Keratinocyte (primary cell): ENCODE data around the gene PNLDC1. TPM values are rescaled to one million over a fixed set of nuclear protein-coding genes. Genes with fewer than 3 reads are reported as not detected.
"Not testable (repeated sequence)": the region's sequence is repeated elsewhere in the genome, so short reads cannot be mapped to it uniquely, and the experiment has no call there.

Source experiments
- DNase-seq: peaks from one replicate; pipeline ENCODE4 v3.0.0-alpha.2; 2011; ENCODE audit warnings: low read depth, missing footprints, low spot score
- FAIRE-seq: peaks from 2 replicates; lab custom pipeline; 2011; peaks lifted over from hg19 to GRCh38; lab: Jason Lieb, UNC
- H2AFZ ChIP-seq: 2 replicates; pipeline ENCODE4 v1.6.0; 2012; ENCODE audit warnings: low read length, control low read depth, inconsistent platforms; ENCODE audit not compliant: control insufficient read depth
- H3K27ac ChIP-seq: 2 replicates; pipeline ENCODE4 v1.5.1; 2011; ENCODE audit warnings: low read length; ENCODE audit not compliant: control insufficient read depth, insufficient read depth
- H3K27me3 ChIP-seq: 3 replicates; pipeline ENCODE4 v1.6.0; 2011; ENCODE audit warnings: low read length; ENCODE audit not compliant: control insufficient read depth, insufficient read depth; ENCODE audit errors: extremely low read depth
- H3K36me3 ChIP-seq, 2 experiments: 2 replicates in 1 of 2; 3 replicates in 1 of 2; pipeline ENCODE4 v1.5.1; 2011; ENCODE audit warnings: low read length in 2 of 2, mild to moderate bottlenecking in 1 of 2; ENCODE audit not compliant: control insufficient read depth in 2 of 2, insufficient read depth in 2 of 2; ENCODE audit errors: extremely low read depth in 1 of 2
- H3K4me1 ChIP-seq: 3 replicates; pipeline ENCODE4 v1.5.1; 2011; ENCODE audit warnings: low read length; ENCODE audit not compliant: control insufficient read depth, insufficient read depth; ENCODE audit errors: extremely low read depth
- H3K4me2 ChIP-seq: 3 replicates; pipeline ENCODE4 v1.6.0; 2011; ENCODE audit warnings: low read depth, low read length; ENCODE audit not compliant: control insufficient read depth, insufficient read depth; ENCODE audit errors: extremely low read depth
- H3K4me3 ChIP-seq, 3 experiments: fragments of 200-600 bp in 1 of 3; sonication (generic) in 1 of 3; 2 replicates in 2 of 3; 3 replicates in 1 of 3; pipeline ENCODE4 v1.5.1; 2011 to 2016; ENCODE audit warnings: low read length in 3 of 3, mild to moderate bottlenecking in 3 of 3, control low read depth in 2 of 3, inconsistent platforms in 1 of 3, low read depth in 1 of 3, mixed read lengths in 1 of 3, mixed run types in 1 of 3, moderate library complexity in 1 of 3; ENCODE audit not compliant: control insufficient read depth in 2 of 3, insufficient read depth in 2 of 3; ENCODE audit errors: extremely low read depth in 1 of 3
- H3K79me2 ChIP-seq: 2 replicates; pipeline ENCODE4 v1.6.0; 2012; ENCODE audit warnings: low read length; ENCODE audit not compliant: control insufficient read depth, insufficient read depth
- H3K9ac ChIP-seq: 3 replicates; pipeline ENCODE4 v1.6.0; 2011; ENCODE audit warnings: low read length; ENCODE audit not compliant: control insufficient read depth, insufficient read depth; ENCODE audit errors: extremely low read depth
- H3K9me1 ChIP-seq: 3 replicates; pipeline ENCODE4 v1.6.0; 2011; ENCODE audit warnings: low read length; ENCODE audit not compliant: control insufficient read depth, insufficient read depth; ENCODE audit errors: extremely low read depth
- H3K9me3 ChIP-seq: 2 replicates; pipeline ENCODE4 v1.5.1; 2012; ENCODE audit warnings: low read depth, low read length; ENCODE audit not compliant: control insufficient read depth
- H4K20me1 ChIP-seq: 3 replicates; pipeline ENCODE4 v1.6.0; 2011; ENCODE audit warnings: low read length; ENCODE audit not compliant: control insufficient read depth, insufficient read depth; ENCODE audit errors: extremely low read depth
- EZH2 ChIP-seq: IDR thresholded peaks from one replicate; pipeline ENCODE4 v1.6.1; 2012; ENCODE audit warnings: inconsistent platforms, mild to moderate bottlenecking, low read length, moderate library complexity
- dilution Hi-C: fragments of 300-500 bp; cut with MboI; formaldehyde crosslinking; loops from one replicate; pipeline ENCODE4 v1.7.0; 2020; ENCODE audit warnings: low sequenced_read_pairs; ENCODE audit not compliant: extremely low pct_ligation_motif_present
- polyA plus RNA-seq, 5 experiments: library from polyadenylated mRNA; depleted of rRNA in 3 of 5; stranded (reverse) in 3 of 5; stranded (forward) in 1 of 5; unstranded in 1 of 5; fragments of >200 nt; gene quantifications; 1 replicate in 1 of 5; 2 replicates in 3 of 5; 3 replicates in 1 of 5; pipeline versions ENCODE4 v1.2.1 to v1.2.3, GENCODE V29; 2011 to 2012; ENCODE audit warnings: missing spikeins in 2 of 5, low read depth in 1 of 5, low replicate concordance in 1 of 5
- TF ChIP-seq, protein P1 (sequence below), 3 experiments: IDR thresholded peaks in 1 of 3; conservative IDR thresholded peaks in 1 of 3; optimal IDR thresholded peaks in 1 of 3; 2 replicates in 2 of 3; 3 replicates in 1 of 3; pipeline versions ENCODE3 to v1.5.1; 2011; ENCODE audit warnings: low read length in 3 of 3, mild to moderate bottlenecking in 3 of 3, moderate library complexity in 2 of 3, control low read depth in 1 of 3, inconsistent platforms in 1 of 3; ENCODE audit not compliant: insufficient read depth in 2 of 3; ENCODE audit errors: extremely low read depth in 1 of 3

Gene PNLDC1
- polyA plus RNA-seq, 1 donor (not counting 4 experiments of a cell fraction or from before 2014, with no cell fraction given), result 0.14 TPM

GRCh38 chr6:159844737-159845645 is 44.9 kb downstream of the PNLDC1 start:
- Histone ChIP-seq H3K4me1 (no peaks in the 10 kb centered on the region), H3K27ac (no peak overlapping the region), H3K79me2 (no peaks in the 10 kb centered on the region), H2AFZ (no peak overlapping the region), H4K20me1 (no peaks in the 10 kb centered on the region), H3K9ac (no peak overlapping the region), H3K4me3 (no peak overlapping the region), H3K4me2 (no peak overlapping the region), H3K9me3 (no peaks in the 10 kb centered on the region), H3K27me3 (no peaks in the 10 kb centered on the region), H3K9me1 (no peaks in the 10 kb centered on the region), H3K36me3 (no peaks in the 10 kb centered on the region)
- DNase-seq (no peak), FAIRE-seq (no peak)
- TF ChIP-seq, protein P1, sequence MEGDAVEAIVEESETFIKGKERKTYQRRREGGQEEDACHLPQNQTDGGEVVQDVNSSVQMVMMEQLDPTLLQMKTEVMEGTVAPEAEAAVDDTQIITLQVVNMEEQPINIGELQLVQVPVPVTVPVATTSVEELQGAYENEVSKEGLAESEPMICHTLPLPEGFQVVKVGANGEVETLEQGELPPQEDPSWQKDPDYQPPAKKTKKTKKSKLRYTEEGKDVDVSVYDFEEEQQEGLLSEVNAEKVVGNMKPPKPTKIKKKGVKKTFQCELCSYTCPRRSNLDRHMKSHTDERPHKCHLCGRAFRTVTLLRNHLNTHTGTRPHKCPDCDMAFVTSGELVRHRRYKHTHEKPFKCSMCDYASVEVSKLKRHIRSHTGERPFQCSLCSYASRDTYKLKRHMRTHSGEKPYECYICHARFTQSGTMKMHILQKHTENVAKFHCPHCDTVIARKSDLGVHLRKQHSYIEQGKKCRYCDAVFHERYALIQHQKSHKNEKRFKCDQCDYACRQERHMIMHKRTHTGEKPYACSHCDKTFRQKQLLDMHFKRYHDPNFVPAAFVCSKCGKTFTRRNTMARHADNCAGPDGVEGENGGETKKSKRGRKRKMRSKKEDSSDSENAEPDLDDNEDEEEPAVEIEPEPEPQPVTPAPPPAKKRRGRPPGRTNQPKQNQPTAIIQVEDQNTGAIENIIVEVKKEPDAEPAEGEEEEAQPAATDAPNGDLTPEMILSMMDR (optimal IDR thresholded peaks at IDR 0.05 in 1 of 3, IDR thresholded peaks at IDR 0.05 in 1 of 3, conservative IDR thresholded peaks at IDR 0.05 in 1 of 3; ENCODE audit: extremely low read depth in 1 of 3, insufficient read depth in 2 of 3, low read length in 3 of 3), result no peak
- no peak for TF ChIP-seq EZH2
- dilution Hi-C loops, result no loop called here

- H3K79me2 ChIP-seq, H3K4me1 ChIP-seq, H3K9ac ChIP-seq, H3K27ac ChIP-seq, H3K4me2 ChIP-seq, H3K27me3 ChIP-seq, H3K9me3 ChIP-seq, FAIRE-seq, DNase-seq, H3K36me3 ChIP-seq, H2AFZ ChIP-seq, H3K4me3 ChIP-seq, H4K20me1 ChIP-seq, dilution Hi-C loops, H3K9me1 ChIP-seq: not testable (repeated sequence)
These were observed 48.5 kb downstream of the PNLDC1 start for GRCh38 chr6:159848552-159848951.

DNA sequence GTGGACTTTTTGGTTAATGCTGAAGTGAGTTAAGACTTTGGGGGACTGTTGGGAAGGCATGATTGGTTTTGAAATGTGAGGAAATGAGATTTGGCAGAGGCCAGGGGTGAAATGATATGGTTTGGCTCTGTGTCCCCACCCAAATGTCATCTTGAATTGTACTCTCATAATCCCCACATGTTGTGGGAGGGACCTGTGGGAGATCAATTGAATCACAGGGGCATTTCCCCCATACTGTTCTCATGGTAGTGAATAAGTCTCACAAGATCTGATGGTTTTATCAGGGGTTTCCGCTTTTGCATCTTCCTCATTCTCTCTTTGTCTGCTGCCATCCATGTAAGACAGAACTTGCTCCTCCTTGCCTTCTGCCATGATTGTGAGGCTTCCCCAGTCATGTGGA is 49.8 kb downstream of the PNLDC1 start:
- dilution Hi-C loops, H3K9ac ChIP-seq, H3K9me1 ChIP-seq, H4K20me1 ChIP-seq, H3K27ac ChIP-seq, DNase-seq, H3K4me1 ChIP-seq, H3K27me3 ChIP-seq, FAIRE-seq, H3K79me2 ChIP-seq, H3K9me3 ChIP-seq, H3K4me3 ChIP-seq, H3K36me3 ChIP-seq, H3K4me2 ChIP-seq, H2AFZ ChIP-seq: not testable (repeated sequence)
